ENCODE data around the gene WNT9A. TPM values are rescaled to one million over a fixed set of nuclear protein-coding genes. Genes with fewer than 3 reads are reported as not detected.

The WNT9A gene
- total and polyA plus RNA-seq, 9 of the 15 experiments (the other 6 are each of a cell fraction or from before 2014, with no cell fraction given), result 0.04 to 0.17 (median 0.10) TPM; not detected in 4

GRCh38 chr1:227885648-227886502, 61.9 kb downstream of the WNT9A start (continued):
- TF ChIP-seq ZNF175 (CRISPR knock-in tag; IDR thresholded peaks at IDR 0.05; ENCODE audit: low read depth) (no peak), ZBTB8A (IDR thresholded peaks at IDR 0.05; ENCODE audit: partially characterized antibody) (no peak), IRF9 (tag; IDR thresholded peaks at IDR 0.05) (peak; percentile 33; the same call in 1 of the 2 replicates), MAZ (CRISPR knock-in tag; conservative IDR thresholded peaks at IDR 0.05 in 1 of 2, IDR thresholded peaks at IDR 0.05 in 1 of 2) (no peak), PHF20 (IDR thresholded peaks at IDR 0.05; ENCODE audit: partially characterized antibody) (no peak), ZNF79 (CRISPR knock-in tag; IDR thresholded peaks at IDR 0.05; ENCODE audit: low read depth) (no peak), NFIC (IDR thresholded peaks at IDR 0.05) (peak; percentile 90), C11orf30 (IDR thresholded peaks at IDR 0.05; ENCODE audit: low read depth) (peak; percentile 59), SNAPC5 (CRISPR knock-in tag; IDR thresholded peaks at IDR 0.05) (no peak), ZNF239 (CRISPR knock-in tag; IDR thresholded peaks at IDR 0.05) (no peak), GTF2B (IDR thresholded peaks at IDR 0.05; ENCODE audit: extremely low read depth, insufficient read length) (no peak), ZFP30 (CRISPR knock-in tag; IDR thresholded peaks at IDR 0.05; ENCODE audit: borderline replicate concordance) (no peak), ZNF134 (CRISPR knock-in tag; conservative IDR thresholded peaks at IDR 0.05) (no peak), NR2C1 (IDR thresholded peaks at IDR 0.05) (no peak), NR2C1 (tag; IDR thresholded peaks at IDR 0.05) (peak; percentile 51; the same call in 1 of the 2 replicates), MAFF (IDR thresholded peaks at IDR 0.05; ENCODE audit: low read length) (no peak), ZNF583 (CRISPR knock-in tag; IDR thresholded peaks at IDR 0.05) (peak; percentile 51; the same call in 1 of the 2 replicates), CBFB (CRISPR knock-in tag; IDR thresholded peaks at IDR 0.05) (no peak), ZNF75A (CRISPR knock-in tag; IDR thresholded peaks at IDR 0.05) (no peak), GABPA (tag; conservative IDR thresholded peaks at IDR 0.05; ENCODE audit: low read depth) (no peak), CGGBP1 (CRISPR knock-in tag; IDR thresholded peaks at IDR 0.05) (no peak), ZBTB2 (IDR thresholded peaks at IDR 0.05) (no peak), TAF7 (tag; IDR thresholded peaks at IDR 0.05) (no peak), JUND (IDR thresholded peaks at IDR 0.05; ENCODE audit: borderline replicate concordance, low read depth, low read length) (peak; percentile 70; the same call in 1 of the 2 replicates), JUND (tag; IDR thresholded peaks at IDR 0.05; ENCODE audit: borderline replicate concordance, low read depth, low read length) (peak; percentile 55; the same call in 2 of the 3 replicates), ETS2 (tag; IDR thresholded peaks at IDR 0.05; ENCODE audit: borderline replicate concordance, poor library complexity, severe bottlenecking) (no peak)
